Mesenchymal stem cell (in vitro differentiated cells and primary cell): Measurements from ENCODE around the gene TMEM98.

ENCODE experiments used
- DNase-seq: peaks from one replicate; pipeline ENCODE4 v3.0.0-alpha.2; 2013
- H2AFZ ChIP-seq: one replicate; pipeline ENCODE4 v1.6.1; 2013; ENCODE audit warnings: low read depth, mild to moderate bottlenecking, control low read depth, inconsistent platforms, low read length, moderate library complexity
- H2AK5ac ChIP-seq: 2 replicates; pipeline ENCODE4 v1.6.1; 2013; ENCODE audit warnings: low read length, moderate library complexity, mild to moderate bottlenecking, inconsistent platforms; ENCODE audit not compliant: severe bottlenecking
- H2BK120ac ChIP-seq: one replicate; pipeline ENCODE4 v1.6.1; 2013; ENCODE audit warnings: low read depth, mild to moderate bottlenecking, inconsistent platforms, low read length, moderate library complexity
- H2BK12ac ChIP-seq, 2 experiments: one replicate each; pipeline ENCODE4 v1.6.1; 2013; ENCODE audit warnings: inconsistent platforms in 2 of 2, low read length in 2 of 2, mild to moderate bottlenecking in 2 of 2, moderate library complexity in 2 of 2, control low read depth in 1 of 2
- H2BK15ac ChIP-seq: one replicate; pipeline ENCODE4 v1.6.1; 2013; ENCODE audit warnings: mild to moderate bottlenecking, low read depth, inconsistent platforms; ENCODE audit not compliant: poor library complexity, severe bottlenecking
- H2BK5ac ChIP-seq: 2 replicates; pipeline ENCODE4 v1.6.1; 2013; ENCODE audit warnings: low read depth, mild to moderate bottlenecking, low read length, control low read depth, inconsistent platforms; ENCODE audit not compliant: poor library complexity, severe bottlenecking
- H3K14ac ChIP-seq, 2 experiments: one replicate each; pipeline ENCODE4 v1.6.1; 2013; ENCODE audit warnings: inconsistent platforms in 2 of 2, low read length in 2 of 2, control low read depth in 1 of 2, mild to moderate bottlenecking in 1 of 2, moderate library complexity in 1 of 2
- H3K18ac ChIP-seq, 2 experiments: one replicate each; pipeline ENCODE4 v1.6.1; 2013; ENCODE audit warnings: inconsistent platforms in 2 of 2, low read length in 2 of 2, control low read depth in 1 of 2, low read depth in 1 of 2, mild to moderate bottlenecking in 1 of 2
- H3K23ac ChIP-seq, 2 experiments: one replicate each; pipeline ENCODE4 v1.6.1; 2013; ENCODE audit warnings: inconsistent platforms in 2 of 2, low read length in 2 of 2, mild to moderate bottlenecking in 2 of 2, moderate library complexity in 2 of 2, control low read depth in 1 of 2
- H3K27ac ChIP-seq: 2 replicates; pipeline ENCODE4 v1.5.1; 2013; ENCODE audit warnings: mild to moderate bottlenecking, moderate library complexity, low read length, control low read depth, inconsistent platforms; ENCODE audit not compliant: poor library complexity, severe bottlenecking
- H3K27me3 ChIP-seq, 2 experiments: 2 replicates each; pipeline versions ENCODE4 v1.6.1 to v1.7.0; 2013; ENCODE audit warnings: low read length in 2 of 2, mild to moderate bottlenecking in 2 of 2, moderate library complexity in 2 of 2, control low read depth in 1 of 2, inconsistent platforms in 1 of 2; ENCODE audit not compliant: control insufficient read depth in 1 of 2, insufficient read depth in 1 of 2
- H3K36me3 ChIP-seq, 2 experiments: 2 replicates each; pipeline versions ENCODE4 v1.6.1 to v1.7.0; 2013; ENCODE audit warnings: low read length in 2 of 2, control low read depth in 1 of 2, inconsistent platforms in 1 of 2, low read depth in 1 of 2, mild to moderate bottlenecking in 1 of 2; ENCODE audit not compliant: insufficient read depth in 2 of 2, control insufficient read depth in 1 of 2
- H3K4ac ChIP-seq, 2 experiments: one replicate each; pipeline ENCODE4 v1.6.1; 2013; ENCODE audit warnings: inconsistent platforms in 2 of 2, low read length in 2 of 2, mild to moderate bottlenecking in 2 of 2, moderate library complexity in 2 of 2, control low read depth in 1 of 2, low read depth in 1 of 2
- H3K4me1 ChIP-seq: 2 replicates; pipeline ENCODE4 v1.6.1; 2013; ENCODE audit warnings: low read depth, low read length, control low read depth; ENCODE audit not compliant: control insufficient read depth, insufficient read depth
- H3K4me2 ChIP-seq: 2 replicates; pipeline ENCODE4 v1.6.1; 2013; ENCODE audit warnings: low read length, mild to moderate bottlenecking, inconsistent platforms; ENCODE audit not compliant: poor library complexity, severe bottlenecking
- H3K4me3 ChIP-seq, 2 experiments: 2 replicates each; pipeline versions ENCODE4 v1.5.1 to v1.7.0; 2013; ENCODE audit warnings: low read length in 2 of 2, mild to moderate bottlenecking in 2 of 2, control low read depth in 1 of 2, low read depth in 1 of 2; ENCODE audit not compliant: insufficient read depth in 1 of 2
- H3K79me1 ChIP-seq: replicated peaks from 2 replicates; pipeline ENCODE4 v1.6.1; 2013; ENCODE audit warnings: mild to moderate bottlenecking, control low read depth, low read length, inconsistent platforms; ENCODE audit not compliant: poor library complexity, severe bottlenecking
- H3K9ac ChIP-seq: 2 replicates; pipeline ENCODE4 v1.7.0; 2013; ENCODE audit warnings: mild to moderate bottlenecking, low read length, moderate library complexity
- H3K9me3 ChIP-seq: 2 replicates; pipeline ENCODE4 v1.7.0; 2013; ENCODE audit warnings: mild to moderate bottlenecking, low read length; ENCODE audit not compliant: control insufficient read depth
- H4K8ac ChIP-seq: one replicate; pipeline ENCODE4 v1.6.1; 2013; ENCODE audit warnings: inconsistent platforms, mild to moderate bottlenecking, low read length, moderate library complexity
- H4K91ac ChIP-seq: one replicate; pipeline ENCODE4 v1.6.1; 2013; ENCODE audit warnings: mild to moderate bottlenecking, low read length, inconsistent platforms
- WGBS: methylation state at CpG from one replicate; pipeline ENCODE4 v1.1.7; 2013; ENCODE audit warnings: mixed read lengths; 5-methylcytosine and 5-hydroxymethylcytosine counted together

The TMEM98 gene

GRCh38 chr17:32935726-32936125 is 7.8 kb downstream of the TMEM98 start:
- Histone ChIP-seq H3K18ac (no peak overlapping the region), H3K27ac (no peak overlapping the region), H3K23ac (no peak overlapping the region), H2BK15ac (no peak overlapping the region), H3K14ac (no peak overlapping the region), H4K8ac (no peak overlapping the region), H2AFZ (no peak overlapping the region), H3K27me3 (no peaks in the 10 kb centered on the region), H2AK5ac (no peak overlapping the region), H3K4me1 (peaks cover 13% of the 10 kb centered on the region), H3K4me3 (no peak overlapping the region), H4K91ac (no peak overlapping the region), H3K9ac (no peak overlapping the region), H3K9me3 (peaks cover 2% of the 10 kb centered on the region), H2BK5ac (no peak overlapping the region), H2BK120ac (no peak overlapping the region), H3K4ac (no peak overlapping the region), H3K4me2 (no peak overlapping the region), H3K36me3 (peaks cover 57 to 89% of the 10 kb centered on the region in 2 experiments), H3K79me1 (peaks cover 32% of the 10 kb centered on the region), H2BK12ac (no peak overlapping the region)
- 100% methylated on average over 2 of the region's 2 CpGs for WGBS
- no peak for DNase-seq

- Histone ChIP-seq H2BK15ac (no peak overlapping the region), H3K4ac (no peak overlapping the region), H3K14ac (no peak overlapping the region), H3K27ac (no peak overlapping the region), H3K4me2 (no peak overlapping the region), H4K8ac (peak overlapping the region; percentile 5), H2AK5ac (no peak overlapping the region), H3K4me3 (no peak overlapping the region), H2BK5ac (no peak overlapping the region), H2BK12ac (no peak overlapping the region), H3K18ac (no peak overlapping the region), H3K27me3 (no peaks in the 10 kb centered on the region), H4K91ac (peak overlapping the region; percentile 11), H3K9me3 (peaks cover 8% of the 10 kb centered on the region), H3K23ac (no peak overlapping the region), H3K79me1 (peaks cover 30% of the 10 kb centered on the region), H3K36me3 (peaks cover 58 to 93% of the 10 kb centered on the region in 2 experiments), H2AFZ (no peak overlapping the region), H2BK120ac (no peak overlapping the region), H3K9ac (no peak overlapping the region), H3K4me1 (peaks cover 13% of the 10 kb centered on the region)
- 96% methylated on average over 15 of the region's 15 CpGs for WGBS
- DNase-seq: no peak
Observed at GRCh38 chr17:32936186-32936893, 8.4 kb downstream of the TMEM98 start.

GRCh38 chr17:32936894-32937500 is 9.0 kb downstream of the TMEM98 start:
- H3K23ac ChIP-seq: no peak overlapping the region
- no peak overlapping the region for H3K9ac ChIP-seq
- DNase-seq: peak; percentile 52
- H3K27me3 ChIP-seq: no peaks in the 10 kb centered on the region
- peaks cover 11% of the 10 kb centered on the region for H3K4me1 ChIP-seq
- no peak overlapping the region for H3K4ac ChIP-seq
- H3K27ac ChIP-seq: no peak overlapping the region
- H3K9me3 ChIP-seq: peaks cover 12% of the 10 kb centered on the region
- peaks cover 59 to 93% of the 10 kb centered on the region in 2 experiments for H3K36me3 ChIP-seq
- no peak overlapping the region for H2BK120ac ChIP-seq
- no peak overlapping the region for H3K18ac ChIP-seq
- no peak overlapping the region for H2AFZ ChIP-seq
- H3K4me3 ChIP-seq: no peak overlapping the region
- H4K8ac ChIP-seq: peak overlapping the region; percentile 5
- H3K14ac ChIP-seq: no peak overlapping the region
- 33% methylated on average over 14 of the region's 14 CpGs for WGBS
- no peak overlapping the region for H2AK5ac ChIP-seq
- H2BK15ac ChIP-seq: no peak overlapping the region
- no peak overlapping the region for H3K4me2 ChIP-seq
- peak overlapping the region in 1 of 2 experiments; percentile 21 for H2BK12ac ChIP-seq
- peak overlapping the region; percentile 70 for H4K91ac ChIP-seq
- H3K79me1 ChIP-seq: peaks cover 27% of the 10 kb centered on the region
- H2BK5ac ChIP-seq: no peak overlapping the region

GRCh38 chr17:32940706-32941390 is 12.9 kb downstream of the TMEM98 start:
- Histone ChIP-seq H3K14ac (no peak overlapping the region), H3K4ac (no peak overlapping the region), H3K9ac (no peak overlapping the region), H3K9me3 (peaks cover 12% of the 10 kb centered on the region), H2AFZ (no peak overlapping the region), H2BK5ac (no peak overlapping the region), H2BK120ac (no peak overlapping the region), H3K18ac (no peak overlapping the region), H2BK15ac (no peak overlapping the region), H3K36me3 (peaks cover 41 to 62% of the 10 kb centered on the region in 2 experiments), H3K4me2 (no peak overlapping the region), H3K4me3 (no peak overlapping the region), H3K27me3 (no peaks in the 10 kb centered on the region), H3K23ac (no peak overlapping the region), H4K91ac (no peak overlapping the region), H4K8ac (no peak overlapping the region), H2AK5ac (no peak overlapping the region), H2BK12ac (no peak overlapping the region), H3K4me1 (peaks cover 14% of the 10 kb centered on the region), H3K27ac (no peak overlapping the region), H3K79me1 (peaks cover 10% of the 10 kb centered on the region)
- DNase-seq: no peak
- WGBS: 97% methylated on average over 10 of the region's 10 CpGs
